Measurements from ENCODE around the gene PARP3.

GRCh38 chr3:51954713-51955112 lies 12.6 kb downstream of the PARP3 start:
- TF ChIP-seq POLR2A (IDR thresholded peaks at IDR 0.05) (no peak), CTCF (IDR thresholded peaks at IDR 0.05) (no peak)
